Right lobe of liver (tissue), 4 donors: ENCODE measurements around the gene KDM7A.

ENCODE experiments used
- POLR2A ChIP-seq: fragments of 450-650 bp; IDR thresholded peaks from one replicate; pipeline ENCODE4 v1.6.1; 2017; ENCODE audit warnings: antibody characterized with exemption, mild to moderate bottlenecking
- TF ChIP-seq, protein P1 (sequence below), 4 donors: fragments of 200-600 bp in 3 of 4; fragments of 450-650 bp in 1 of 4; IDR thresholded peaks; one replicate each; pipeline versions ENCODE4 v1.5.1 to v1.8.0; 2016 to 2022; ENCODE audit warnings: antibody characterized with exemption in 4 of 4, mild to moderate bottlenecking in 2 of 4
- donor health status: DM: no; HTN: no; CAD: no.
- donor health status: DM: no; HTN: no; CAD: no.
- donor health status: DM: no; HTN: yes; CAD: no.

DNA sequence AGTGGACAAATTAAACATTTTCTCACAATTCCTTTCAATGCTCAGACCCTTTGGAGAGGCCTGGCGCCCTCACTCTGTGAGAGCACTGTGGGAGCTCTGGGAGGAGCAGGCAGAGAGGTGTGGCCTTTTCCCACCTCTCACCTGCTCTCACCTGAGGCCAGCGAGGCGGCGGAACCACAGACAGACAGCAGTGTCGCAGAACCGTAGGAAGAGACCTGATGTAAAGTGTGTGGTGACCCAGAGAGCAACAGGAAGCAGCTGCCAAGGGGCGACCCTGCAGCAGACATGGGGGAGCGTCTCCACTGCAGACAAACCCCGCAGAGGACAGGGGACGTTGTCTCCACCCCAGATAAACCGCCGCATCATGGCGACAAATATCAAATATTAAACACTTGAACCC is 98.4 kb downstream of the KDM7A start:
- TF ChIP-seq, protein P1, sequence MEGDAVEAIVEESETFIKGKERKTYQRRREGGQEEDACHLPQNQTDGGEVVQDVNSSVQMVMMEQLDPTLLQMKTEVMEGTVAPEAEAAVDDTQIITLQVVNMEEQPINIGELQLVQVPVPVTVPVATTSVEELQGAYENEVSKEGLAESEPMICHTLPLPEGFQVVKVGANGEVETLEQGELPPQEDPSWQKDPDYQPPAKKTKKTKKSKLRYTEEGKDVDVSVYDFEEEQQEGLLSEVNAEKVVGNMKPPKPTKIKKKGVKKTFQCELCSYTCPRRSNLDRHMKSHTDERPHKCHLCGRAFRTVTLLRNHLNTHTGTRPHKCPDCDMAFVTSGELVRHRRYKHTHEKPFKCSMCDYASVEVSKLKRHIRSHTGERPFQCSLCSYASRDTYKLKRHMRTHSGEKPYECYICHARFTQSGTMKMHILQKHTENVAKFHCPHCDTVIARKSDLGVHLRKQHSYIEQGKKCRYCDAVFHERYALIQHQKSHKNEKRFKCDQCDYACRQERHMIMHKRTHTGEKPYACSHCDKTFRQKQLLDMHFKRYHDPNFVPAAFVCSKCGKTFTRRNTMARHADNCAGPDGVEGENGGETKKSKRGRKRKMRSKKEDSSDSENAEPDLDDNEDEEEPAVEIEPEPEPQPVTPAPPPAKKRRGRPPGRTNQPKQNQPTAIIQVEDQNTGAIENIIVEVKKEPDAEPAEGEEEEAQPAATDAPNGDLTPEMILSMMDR (IDR thresholded peaks at IDR 0.05) = no peak
- no peak for TF ChIP-seq POLR2A
